B cell (primary cell): ENCODE data around the gene CCNC. TPM values are rescaled to one million over a fixed set of nuclear protein-coding genes. Genes with fewer than 3 reads are reported as not detected.
A peak's percentile ranks its signal among the peaks of the same experiment; 100 is the strongest.

Experiments used
- ATAC-seq: fragments of 200-7000 bp; cut with Tn5 transposase; one replicate; pipeline ENCODE4 v1.10.0; 2021; ENCODE audit warnings: low read depth, mild to moderate bottlenecking, moderate number of reproducible peaks, moderate library complexity
- CTCF ChIA-PET: fragments of 350-600 bp; sonication (Branson Sonifier 250); formaldehyde crosslinking; loops from one replicate; lab custom pipeline; 2021; ENCODE audit warnings: antibody characterized with exemption, inconsistent platforms; lab: Charles Lee
- POLR2A ChIA-PET: fragments of 350-600 bp; sonication (Branson Sonifier 250); formaldehyde crosslinking; loops from one replicate; lab custom pipeline; 2021; ENCODE audit warnings: antibody characterized with exemption; lab: Charles Lee
- DNase-seq: peaks from one replicate; pipeline ENCODE4 v3.0.0; 2013
- H2AFZ ChIP-seq: 2 replicates; pipeline ENCODE4 v1.6.1; 2012; ENCODE audit warnings: mild to moderate bottlenecking, low read depth, low read length; ENCODE audit not compliant: insufficient read depth, poor library complexity, severe bottlenecking
- H3K27ac ChIP-seq, 2 donors: 1 replicate in 1 of 2; 2 replicates in 1 of 2; pipeline ENCODE4 v1.5.1; 2012 to 2013; ENCODE audit warnings: low read length in 2 of 2, mild to moderate bottlenecking in 2 of 2, moderate library complexity in 1 of 2
- H3K27me3 ChIP-seq, 4 experiments: fragments of 200-600 bp in 1 of 4; sonication (generic) in 1 of 4; replicated peaks in 1 of 4; 1 replicate in 2 of 4; 2 replicates in 2 of 4; pipeline versions ENCODE4 v1.6.1 to v1.7.0; 2013 to 2016; ENCODE audit warnings: low read length in 3 of 4, mild to moderate bottlenecking in 2 of 4, mixed read lengths in 1 of 4, moderate library complexity in 1 of 4; ENCODE audit not compliant: insufficient read depth in 4 of 4, control insufficient read depth in 3 of 4; ENCODE audit errors: control extremely low read depth in 1 of 4
- H3K36me3 ChIP-seq, 2 experiments: replicated peaks in 1 of 2; 1 replicate in 1 of 2; 2 replicates in 1 of 2; pipeline versions ENCODE4 v1.6.1 to v1.7.1; 2013; ENCODE audit warnings: low read length in 1 of 2; ENCODE audit not compliant: insufficient read depth in 2 of 2, control insufficient read depth in 1 of 2; ENCODE audit errors: control extremely low read depth in 1 of 2, extremely low read depth in 1 of 2
- H3K4me1 ChIP-seq, 2 donors: fragments of 200-600 bp in 1 of 2; sonication (generic) in 1 of 2; 1 replicate in 1 of 2; 2 replicates in 1 of 2; pipeline versions ENCODE4 v1.5.1 to v1.6.1; 2013 to 2017; ENCODE audit warnings: low read length in 2 of 2; ENCODE audit not compliant: control insufficient read depth in 2 of 2, insufficient read depth in 2 of 2
- H3K4me2 ChIP-seq: replicated peaks from 2 replicates; pipeline ENCODE3; 2012; ENCODE audit warnings: mild to moderate bottlenecking, low read depth, low read length; ENCODE audit not compliant: poor library complexity, severe bottlenecking
- H3K4me3 ChIP-seq, 5 experiments: fragments of 200-600 bp in 1 of 5; sonication (generic) in 1 of 5; 1 replicate in 3 of 5; 2 replicates in 2 of 5; pipeline versions ENCODE4 v1.5.1 to v1.7.0; 2011 to 2016; ENCODE audit warnings: low read length in 4 of 5, mild to moderate bottlenecking in 4 of 5, low read depth in 2 of 5, control low read depth in 1 of 5, moderate library complexity in 1 of 5; ENCODE audit not compliant: insufficient read depth in 1 of 5; ENCODE audit errors: control extremely low read depth in 1 of 5, extremely low read depth in 1 of 5
- H3K79me2 ChIP-seq: fragments of 200-600 bp; sonication (generic); one replicate; pipeline ENCODE4 v1.6.0; 2016; ENCODE audit warnings: low read length; ENCODE audit not compliant: control insufficient read depth, insufficient read depth
- H3K9ac ChIP-seq: fragments of 200-600 bp; sonication (generic); 2 replicates; pipeline ENCODE4 v1.6.1; 2017; ENCODE audit warnings: mild to moderate bottlenecking, low read length, moderate library complexity
- H3K9me3 ChIP-seq, 3 donors: one replicate each; pipeline versions ENCODE4 v1.6.1 to v1.7.1; 2013; ENCODE audit warnings: low read length in 2 of 3; ENCODE audit not compliant: control insufficient read depth in 2 of 3, insufficient read depth in 1 of 3; ENCODE audit errors: control extremely low read depth in 1 of 3
- H4K20me1 ChIP-seq: 2 replicates; pipeline ENCODE4 v1.6.0; 2012; ENCODE audit warnings: mild to moderate bottlenecking, low read length; ENCODE audit not compliant: insufficient read depth, control insufficient read depth, poor library complexity, severe bottlenecking
- H3K27ac Mint-ChIP-seq: one replicate; pipeline ENCODE4 v1.8.0; 2021; ENCODE audit warnings: mixed read lengths
- H3K27me3 Mint-ChIP-seq: one replicate; pipeline ENCODE4 v1.8.0; 2021; ENCODE audit warnings: mixed read lengths
- H3K4me1 Mint-ChIP-seq: one replicate; pipeline ENCODE4 v1.8.0; 2021; ENCODE audit warnings: mixed read lengths
- H3K4me3 Mint-ChIP-seq: one replicate; pipeline ENCODE4 v1.8.0; 2021; ENCODE audit warnings: mixed read lengths
- H3K9me3 Mint-ChIP-seq: one replicate; pipeline ENCODE4 v1.8.0; 2022; ENCODE audit warnings: mixed read lengths; ENCODE audit not compliant: insufficient read depth
- CTCF ChIP-seq: fragments of 200-600 bp; IDR thresholded peaks from one replicate; pipeline ENCODE4 v1.8.0; 2022; ENCODE audit warnings: antibody characterized with exemption, mild to moderate bottlenecking
- EZH2 ChIP-seq: IDR thresholded peaks from 2 replicates; pipeline ENCODE4 v1.6.1; 2012; ENCODE audit warnings: borderline replicate concordance, low read depth, mild to moderate bottlenecking, moderate library complexity, low read length; ENCODE audit not compliant: insufficient read depth, poor library complexity, severe bottlenecking
- WGBS: methylation state at CpG from one replicate; pipeline ENCODE4 v1.1.5; 2013; ENCODE audit warnings: missing lambda C conversion rate; ENCODE audit not compliant: insufficient coverage; 5-methylcytosine and 5-hydroxymethylcytosine counted together
- intact Hi-C: fragments of 100-400 bp; cut with micrococcal nuclease; formaldehyde crosslinking; loops from one replicate; pipeline ENCODE4 v1.10.0; 2022
- polyA minus RNA-seq: library from RNA; depleted of rRNA, polyadenylated mRNA; stranded (reverse); fragments of >200 nt; gene quantifications from 2 replicates; pipeline ENCODE4 v1.2.3, GENCODE V29; 2012
- polyA plus RNA-seq: library from polyadenylated mRNA; depleted of rRNA; stranded (reverse); fragments of >200 nt; gene quantifications from 2 replicates; pipeline ENCODE4 v1.2.3, GENCODE V29; 2012
- total RNA-seq, 2 donors: library from RNA; stranded (reverse); fragments of 120-200 nt in 1 of 2; gene quantifications; 1 replicate in 1 of 2; 2 replicates in 1 of 2; pipeline versions ENCODE4 v1.2.3 to v1.2.4, GENCODE V29; 2013 to 2022

Gene CCNC
- total RNA-seq (45.1 and 47.9 TPM in 2 replicates), polyA plus RNA-seq (12.5 and 19.3 TPM in 2 replicates), polyA minus RNA-seq (12.0 and 17.6 TPM in 2 replicates)
- total RNA-seq (2013): 50.5 TPM

- peak within 1 kb of the TSS; percentile 92 for H3K9ac ChIP-seq
- no peaks in the 10 kb centered on the region for H3K9me3 Mint-ChIP-seq
- H3K27me3 Mint-ChIP-seq: no peaks in the 10 kb centered on the region
- POLR2A ChIA-PET: interaction anchor here (0.6 to 1.3 kb wide), 4 partner anchors 21 to 143 kb away, joined by 3 to 5 read pairs (median 4); no protein-coding TSS in a partner anchor
- H2AFZ ChIP-seq: peak within 1 kb of the TSS; percentile 90
- DNase-seq: peak; percentile 93
- CTCF ChIA-PET: interaction anchor here (0.6 to 2.5 kb wide), 10 partner anchors 10 to 178 kb away, joined by 3 to 14 read pairs (median 4); partner anchors contain the start of gene PNISR
- H4K20me1 ChIP-seq: no peaks in the 10 kb centered on the region
- peak within 1 kb of the TSS; percentile 53 to 97 (median 90) for H3K4me3 ChIP-seq
- H3K27ac Mint-ChIP-seq: peak within 1 kb of the TSS; percentile 93
- intact Hi-C loops: loop anchor here (1.0 to 5.0 kb wide), 6 partner anchors 20 to 143 kb away; partner anchors contain the start of genes PNISR and USP45
- peak within 1 kb of the TSS; percentile 78 to 87 for H3K27ac ChIP-seq
- WGBS: under 1% methylated on average over 52 of the region's 64 CpGs
- H3K9me3 ChIP-seq: no peaks in the 10 kb centered on the region
- peak; percentile 96 for ATAC-seq
- no peaks in the 10 kb centered on the region for H3K27me3 ChIP-seq
- TF ChIP-seq CTCF (no peak), EZH2 (no peak)
- H3K4me1 ChIP-seq: peaks cover 10 to 14% of the 10 kb centered on the region in 2 donors
- H3K4me2 ChIP-seq: peak within 1 kb of the TSS; percentile 81
- H3K36me3 ChIP-seq: peaks cover 0 to 2% of the 10 kb centered on the region in 2 experiments
- H3K4me1 Mint-ChIP-seq: peaks cover 31% of the 10 kb centered on the region
- peaks cover 45% of the 10 kb centered on the region for H3K79me2 ChIP-seq
- H3K4me3 Mint-ChIP-seq: peak within 1 kb of the TSS; percentile 95
Observed at GRCh38 chr6:99568103-99568933, at the start of gene CCNC. Gene CCNC (minus strand): TSS chr6:99568660. CDS start chr6:99568527, 133 bp downstream.
